ENCODE data around the gene NRM.
A peak's percentile ranks its signal among the peaks of the same experiment; 100 is the strongest.
"Not testable (repeated sequence)": the region's sequence is repeated elsewhere in the genome, so short reads cannot be mapped to it uniquely, and the experiment has no call there.

The NRM gene

DNA sequence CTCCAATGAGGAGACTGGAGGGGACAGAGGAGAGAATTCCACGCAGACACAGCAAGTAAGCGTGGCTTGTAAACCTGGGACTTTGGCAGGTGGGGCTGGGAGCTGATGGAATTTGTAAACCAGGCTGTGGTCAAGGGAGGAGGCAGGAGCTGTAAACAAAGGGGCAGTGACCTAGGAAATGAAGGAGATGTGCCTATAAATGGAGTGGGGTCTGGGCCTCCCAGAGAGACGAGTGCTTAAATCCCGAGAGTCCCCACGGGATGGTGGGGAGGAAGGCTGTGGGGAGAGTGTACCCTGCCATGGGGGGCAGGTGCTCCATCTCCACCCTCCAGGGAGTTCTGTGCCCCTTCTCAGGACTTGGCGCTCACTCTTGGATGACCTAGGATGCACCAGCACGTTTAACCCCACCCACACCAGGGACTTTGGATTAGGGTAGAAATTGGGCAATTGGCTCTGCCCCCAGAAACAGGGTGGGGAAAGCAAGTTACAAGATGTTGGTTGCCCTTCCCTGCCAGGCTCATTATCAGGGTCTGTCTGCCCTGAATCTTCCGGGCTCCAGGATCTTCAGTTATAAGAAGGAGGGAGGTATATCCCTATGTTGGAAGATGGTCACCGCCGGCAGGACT is 14.0 kb downstream of the NRM start:
- DNase-seq (no peak), ATAC-seq (ENCODE audit: insufficient read depth, low read depth) (no peak)
- H3K27me3 ChIP-seq (ENCODE audit: insufficient read depth, low read length, poor library complexity), result no peaks in the 10 kb centered on the region
- no peak overlapping the region for H3K4me3 ChIP-seq (ENCODE audit: low read depth in 1 of 2, low read length in 2 of 2)
- no peaks in the 10 kb centered on the region for H3K9me3 ChIP-seq (ENCODE audit: insufficient read depth, low read length, severe bottlenecking)
- H3K9ac ChIP-seq (ENCODE audit: low read depth, low read length), result no peak overlapping the region
- peaks cover 46% of the 10 kb centered on the region for H3K4me1 ChIP-seq (ENCODE audit: insufficient read depth, low read length)
- peaks cover 19% of the 10 kb centered on the region for H4K20me1 ChIP-seq (ENCODE audit: insufficient read depth, low read length)
- H3K79me2 ChIP-seq (ENCODE audit: insufficient read depth, low read length), result peaks cover 46% of the 10 kb centered on the region
- no peak for TF ChIP-seq EZH2 (IDR thresholded peaks at IDR 0.05; ENCODE audit: borderline replicate concordance, low read depth, low read length, severe bottlenecking)
- TF ChIP-seq, protein P1, sequence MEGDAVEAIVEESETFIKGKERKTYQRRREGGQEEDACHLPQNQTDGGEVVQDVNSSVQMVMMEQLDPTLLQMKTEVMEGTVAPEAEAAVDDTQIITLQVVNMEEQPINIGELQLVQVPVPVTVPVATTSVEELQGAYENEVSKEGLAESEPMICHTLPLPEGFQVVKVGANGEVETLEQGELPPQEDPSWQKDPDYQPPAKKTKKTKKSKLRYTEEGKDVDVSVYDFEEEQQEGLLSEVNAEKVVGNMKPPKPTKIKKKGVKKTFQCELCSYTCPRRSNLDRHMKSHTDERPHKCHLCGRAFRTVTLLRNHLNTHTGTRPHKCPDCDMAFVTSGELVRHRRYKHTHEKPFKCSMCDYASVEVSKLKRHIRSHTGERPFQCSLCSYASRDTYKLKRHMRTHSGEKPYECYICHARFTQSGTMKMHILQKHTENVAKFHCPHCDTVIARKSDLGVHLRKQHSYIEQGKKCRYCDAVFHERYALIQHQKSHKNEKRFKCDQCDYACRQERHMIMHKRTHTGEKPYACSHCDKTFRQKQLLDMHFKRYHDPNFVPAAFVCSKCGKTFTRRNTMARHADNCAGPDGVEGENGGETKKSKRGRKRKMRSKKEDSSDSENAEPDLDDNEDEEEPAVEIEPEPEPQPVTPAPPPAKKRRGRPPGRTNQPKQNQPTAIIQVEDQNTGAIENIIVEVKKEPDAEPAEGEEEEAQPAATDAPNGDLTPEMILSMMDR (IDR thresholded peaks at IDR 0.05; ENCODE audit: borderline replicate concordance, extremely low read depth, low read length, poor library complexity, severe bottlenecking), result no peak
- peaks cover 54% of the 10 kb centered on the region for H3K36me3 ChIP-seq (ENCODE audit: insufficient read depth, low read length)
- H3K27ac ChIP-seq (ENCODE audit: low read length), result no peak overlapping the region
- H2AFZ ChIP-seq (ENCODE audit: low read depth, low read length), result no peak overlapping the region
- no peak overlapping the region for H3K4me2 ChIP-seq (ENCODE audit: insufficient read depth, low read length)

DNA sequence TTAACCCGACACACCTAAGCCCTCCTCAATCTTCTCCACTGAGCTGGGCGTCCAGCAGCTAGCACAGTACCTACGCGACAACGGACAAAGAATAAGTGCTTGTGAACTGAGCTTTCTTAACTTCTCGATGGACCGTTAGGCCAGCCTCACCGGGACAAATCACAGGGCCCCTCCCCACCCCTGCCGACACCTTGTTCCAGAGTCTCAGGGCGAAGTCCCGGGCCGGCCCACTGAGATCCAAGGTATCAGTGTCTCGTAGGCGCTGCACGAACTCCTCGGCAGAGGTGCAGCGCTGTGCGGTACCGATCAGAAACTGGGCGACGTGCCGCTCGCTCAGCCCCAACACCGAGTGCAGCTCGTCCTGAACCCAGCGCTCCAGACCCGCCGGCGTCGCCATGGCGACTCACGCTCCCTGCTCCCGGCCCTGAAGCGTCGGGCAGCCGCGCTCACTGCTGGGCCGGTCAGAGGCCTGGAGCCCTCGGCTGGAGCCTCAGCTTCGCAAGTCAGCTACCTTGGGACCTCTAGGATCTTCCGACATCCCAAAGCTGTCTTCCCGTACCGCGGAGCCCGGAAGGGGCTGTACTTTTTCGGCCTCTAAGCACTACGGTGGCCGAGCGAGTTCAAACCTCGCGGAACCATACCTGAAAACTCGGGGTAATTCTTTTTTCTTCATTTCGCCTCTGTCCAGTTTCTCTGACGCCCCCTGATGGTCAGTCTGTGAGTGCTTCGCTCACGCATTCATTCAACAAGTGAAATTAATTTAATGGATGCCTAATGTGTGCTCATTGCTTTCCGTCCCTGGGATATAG is 18.1 kb downstream of the NRM start, which contains the start of gene DHX16:
DHX16 (minus strand) TSS at position 562 of the 809 bp plus-strand sequence; CDS start at position 397, 165 bp downstream.
- peak within 1 kb of the TSS; percentile 94 for H2AFZ ChIP-seq (ENCODE audit: low read depth, low read length)
- peak within 1 kb of the TSS; percentile 61 to 85 for H3K4me3 ChIP-seq (ENCODE audit: low read depth in 1 of 2, low read length in 2 of 2)
- peaks cover 24% of the 10 kb centered on the region for H3K79me2 ChIP-seq (ENCODE audit: insufficient read depth, low read length)
- peaks cover 45% of the 10 kb centered on the region for H3K36me3 ChIP-seq (ENCODE audit: insufficient read depth, low read length)
- H3K4me2 ChIP-seq (ENCODE audit: insufficient read depth, low read length), result peak within 1 kb of the TSS; percentile 80
- peak; percentile 91 for DNase-seq
- peak; percentile 80 for ATAC-seq (ENCODE audit: insufficient read depth, low read depth)
- H3K9ac ChIP-seq (ENCODE audit: low read depth, low read length), result peak within 1 kb of the TSS; percentile 71
- no peaks in the 10 kb centered on the region for H3K9me3 ChIP-seq (ENCODE audit: insufficient read depth, low read length, severe bottlenecking)
- no peaks in the 10 kb centered on the region for H3K27me3 ChIP-seq (ENCODE audit: insufficient read depth, low read length, poor library complexity)
- H3K4me1 ChIP-seq (ENCODE audit: insufficient read depth, low read length), result peaks cover 28% of the 10 kb centered on the region
- H4K20me1 ChIP-seq (ENCODE audit: insufficient read depth, low read length), result peaks cover 2% of the 10 kb centered on the region; the same call in 1 of the 2 replicates
- no peak for TF ChIP-seq EZH2 (IDR thresholded peaks at IDR 0.05; ENCODE audit: borderline replicate concordance, low read depth, low read length, severe bottlenecking)
- TF ChIP-seq, protein P1 (IDR thresholded peaks at IDR 0.05; ENCODE audit: borderline replicate concordance, extremely low read depth, low read length, poor library complexity, severe bottlenecking), result peak; percentile 75
- H3K27ac ChIP-seq (ENCODE audit: low read length), result peak within 1 kb of the TSS; percentile 76

GRCh38 chr6:30670760-30671527 is 19.8 kb downstream of the NRM start:
- no peak for DNase-seq
- H2AFZ ChIP-seq (ENCODE audit: low read depth, low read length), result no peak overlapping the region
- H3K9me3 ChIP-seq (ENCODE audit: insufficient read depth, low read length, severe bottlenecking), result no peaks in the 10 kb centered on the region
- H3K4me3 ChIP-seq (ENCODE audit: low read depth in 1 of 2, low read length in 2 of 2), result no peak overlapping the region
- H3K27me3 ChIP-seq (ENCODE audit: insufficient read depth, low read length, poor library complexity), result no peaks in the 10 kb centered on the region
- ATAC-seq (ENCODE audit: insufficient read depth, low read depth), result no peak
- peaks cover 38% of the 10 kb centered on the region for H3K36me3 ChIP-seq (ENCODE audit: insufficient read depth, low read length)
- TF ChIP-seq, protein P1 (IDR thresholded peaks at IDR 0.05; ENCODE audit: borderline replicate concordance, extremely low read depth, low read length, poor library complexity, severe bottlenecking), result peak; percentile 42
- TF ChIP-seq EZH2 (IDR thresholded peaks at IDR 0.05; ENCODE audit: borderline replicate concordance, low read depth, low read length, severe bottlenecking), result no peak
- peak overlapping the region; percentile 80 for H3K4me2 ChIP-seq (ENCODE audit: insufficient read depth, low read length)
- H3K79me2 ChIP-seq (ENCODE audit: insufficient read depth, low read length), result peaks cover 24% of the 10 kb centered on the region
- peak overlapping the region; percentile 71 for H3K9ac ChIP-seq (ENCODE audit: low read depth, low read length)
- no peak overlapping the region for H3K27ac ChIP-seq (ENCODE audit: low read length)
- H4K20me1 ChIP-seq (ENCODE audit: insufficient read depth, low read length), result peaks cover 2% of the 10 kb centered on the region; the same call in 1 of the 2 replicates
- peaks cover 28% of the 10 kb centered on the region for H3K4me1 ChIP-seq (ENCODE audit: insufficient read depth, low read length)

DNA sequence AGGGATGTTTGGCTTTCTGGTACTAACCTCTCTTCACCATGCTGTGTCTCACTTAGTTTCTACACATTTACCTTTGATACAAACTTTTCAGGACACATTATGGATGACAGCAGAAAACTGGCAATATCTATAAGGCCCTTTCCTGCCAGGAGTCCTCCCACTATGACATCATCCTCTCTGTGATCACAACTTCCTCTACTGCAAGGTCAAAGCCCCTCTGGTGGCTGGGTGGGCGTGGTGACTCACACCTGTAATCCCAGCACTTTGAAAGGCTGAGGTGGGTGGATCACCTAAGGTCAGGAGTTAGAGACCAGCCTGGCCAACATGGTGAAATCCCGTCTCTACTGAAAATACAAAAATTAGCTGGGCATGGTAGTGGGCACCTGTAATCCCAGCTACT is 24.5 kb downstream of the NRM start:
- not testable (repeated sequence) for ATAC-seq (ENCODE audit: insufficient read depth, low read depth); DNase-seq; H3K4me3 ChIP-seq (ENCODE audit: low read depth in 1 of 2, low read length in 2 of 2); H2AFZ ChIP-seq (ENCODE audit: low read depth, low read length); H3K4me2 ChIP-seq (ENCODE audit: insufficient read depth, low read length); H3K27ac ChIP-seq (ENCODE audit: low read length); H3K9ac ChIP-seq (ENCODE audit: low read depth, low read length); H3K27me3 ChIP-seq (ENCODE audit: insufficient read depth, low read length, poor library complexity); H3K79me2 ChIP-seq (ENCODE audit: insufficient read depth, low read length); H3K4me1 ChIP-seq (ENCODE audit: insufficient read depth, low read length); H4K20me1 ChIP-seq (ENCODE audit: insufficient read depth, low read length); H3K9me3 ChIP-seq (ENCODE audit: insufficient read depth, low read length, severe bottlenecking)
- H3K36me3 ChIP-seq (ENCODE audit: insufficient read depth, low read length), result peaks cover 79% of the 10 kb centered on the region
